ENCODE data around the gene GPR82.

Gene GPR82

DNA sequence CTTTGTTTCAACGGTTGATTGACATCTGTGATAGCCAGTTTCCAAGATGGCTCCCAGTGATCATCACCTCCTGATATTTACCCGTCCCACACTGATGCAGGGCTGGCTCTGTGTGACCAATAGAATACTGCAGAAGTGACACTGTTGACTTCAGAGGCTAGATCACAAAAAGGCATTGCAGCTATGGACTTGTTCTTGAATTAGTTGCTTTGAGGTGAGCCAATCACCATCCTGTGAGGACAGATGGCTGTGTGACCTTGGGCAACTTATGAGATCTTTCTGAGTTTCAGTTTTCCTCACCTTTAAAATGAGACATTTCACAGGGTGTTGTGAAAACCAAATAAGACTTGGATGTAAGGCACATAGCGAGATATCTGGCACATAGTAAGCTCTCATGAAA is 1.8 kb upstream of the GPR82 start:
- no peak for DNase-seq (ENCODE audit: low spot score)
- no peak overlapping the region for H3K9ac ChIP-seq (ENCODE audit: low read depth, low read length, poor library complexity)

DNA sequence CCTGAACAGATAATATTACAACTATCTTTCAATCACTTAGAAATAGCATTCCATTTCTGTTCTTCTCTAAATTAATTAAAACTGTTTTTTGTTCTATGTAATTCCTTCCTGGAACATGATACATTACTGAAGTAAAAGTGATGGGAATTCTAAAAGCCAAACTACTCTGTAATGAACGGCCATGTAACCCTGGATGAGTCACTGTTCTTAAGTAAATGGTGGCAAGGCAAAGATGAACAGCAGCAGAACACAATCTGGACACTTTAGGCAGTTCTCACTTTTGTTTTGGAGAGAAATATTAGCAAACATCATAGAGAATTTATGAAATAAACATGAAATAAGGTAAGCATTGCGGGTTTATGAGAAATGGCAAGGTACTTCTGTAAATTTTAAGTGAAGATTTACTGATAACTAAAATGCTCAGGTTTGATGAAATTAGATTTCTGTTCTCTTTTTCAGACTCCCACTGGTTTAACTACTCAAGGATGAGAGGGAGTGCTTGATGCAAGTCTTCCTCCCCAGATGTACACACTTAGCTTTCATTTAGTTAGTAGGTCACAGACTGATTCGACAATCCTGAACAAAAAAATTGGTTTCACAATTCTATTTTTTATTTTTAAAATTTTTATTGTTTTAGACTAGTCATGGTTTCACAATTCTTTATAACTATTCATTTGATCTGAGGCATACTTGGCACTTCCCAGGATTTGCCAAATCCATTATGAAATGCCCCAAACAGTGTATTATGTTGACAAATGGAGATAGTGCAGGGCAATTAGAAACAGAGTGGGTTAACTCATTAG is 964 bp upstream of the GPR82 start:
- Histone ChIP-seq H3K27me3 (ENCODE audit: control insufficient read depth in 3 of 3, insufficient read depth in 3 of 3, low read depth in 1 of 3, low read length in 3 of 3) (no peaks in the 10 kb centered on the region), H3K4ac (ENCODE audit: low read length) (no peak overlapping the region), H3K9me3 (replicated peaks in 1 of 2; ENCODE audit: control insufficient read depth in 2 of 2, insufficient read depth in 1 of 2, low read depth in 1 of 2, low read length in 2 of 2) (peaks cover 2 to 7% of the 10 kb centered on the region in 2 donors), H2BK15ac (ENCODE audit: low read length) (no peak overlapping the region), H3K18ac (ENCODE audit: low read length) (no peak overlapping the region), H2AK5ac (ENCODE audit: low read depth, low read length) (no peak overlapping the region), H3K23ac (ENCODE audit: low read depth, low read length, poor library complexity) (no peak overlapping the region), H2BK12ac (ENCODE audit: low read length) (no peak overlapping the region), H3K4me3 (ENCODE audit: low read length in 2 of 2) (no peak overlapping the region), H2BK5ac (ENCODE audit: low read length) (no peak overlapping the region), H3K14ac (ENCODE audit: low read length) (no peak overlapping the region), H3K4me2 (ENCODE audit: insufficient read depth, low read length, poor library complexity, severe bottlenecking) (no peak overlapping the region), H3K79me1 (ENCODE audit: low read depth, low read length) (no peaks in the 10 kb centered on the region), H4K8ac (ENCODE audit: low read depth, low read length) (no peak overlapping the region), H3K9ac (ENCODE audit: low read depth, low read length, poor library complexity) (no peak overlapping the region), H2AFZ (ENCODE audit: low read length) (no peak overlapping the region), H2BK120ac (ENCODE audit: low read depth, low read length) (no peak overlapping the region), H3K4me1 (ENCODE audit: control insufficient read depth in 2 of 2, insufficient read depth in 1 of 2, low read depth in 1 of 2, low read length in 2 of 2) (peaks cover under 1 to 8% of the 10 kb centered on the region in 2 donors), H4K91ac (ENCODE audit: low read depth, low read length, poor library complexity) (no peak overlapping the region), H3K27ac (replicated peaks; ENCODE audit: low read length) (no peak overlapping the region), H3K36me3 (replicated peaks in 1 of 2; ENCODE audit: control insufficient read depth in 2 of 2, insufficient read depth in 2 of 2, low read length in 2 of 2) (no peaks in the 10 kb centered on the region)
- no peak for DNase-seq (ENCODE audit: low spot score)
- no CpG with 5 or more reads among the region's 3 CpGs for WGBS, 2 donors (ENCODE audit: extremely low coverage in 2 of 2, insufficient read length in 2 of 2, insufficient replicate concordance in 1 of 2)

More for the DNA sequence above, 1.8 kb upstream of the GPR82 start:
- Histone ChIP-seq H3K14ac (ENCODE audit: low read length) (no peak overlapping the region), H3K79me1 (ENCODE audit: low read depth, low read length) (no peaks in the 10 kb centered on the region), H2BK15ac (ENCODE audit: low read length) (no peak overlapping the region), H2AK5ac (ENCODE audit: low read depth, low read length) (no peak overlapping the region), H3K4me1 (ENCODE audit: control insufficient read depth in 2 of 2, insufficient read depth in 1 of 2, low read depth in 1 of 2, low read length in 2 of 2) (peaks cover 3 to 8% of the 10 kb centered on the region in 2 donors), H2BK12ac (ENCODE audit: low read length) (no peak overlapping the region), H3K4ac (ENCODE audit: low read length) (no peak overlapping the region), H2AFZ (ENCODE audit: low read length) (no peak overlapping the region), H3K9me3 (replicated peaks in 1 of 2; ENCODE audit: control insufficient read depth in 2 of 2, insufficient read depth in 1 of 2, low read depth in 1 of 2, low read length in 2 of 2) (peaks cover 2 to 8% of the 10 kb centered on the region in 2 donors), H4K91ac (ENCODE audit: low read depth, low read length, poor library complexity) (no peak overlapping the region), H3K4me2 (ENCODE audit: insufficient read depth, low read length, poor library complexity, severe bottlenecking) (no peak overlapping the region), H2BK5ac (ENCODE audit: low read length) (no peak overlapping the region), H3K18ac (ENCODE audit: low read length) (no peak overlapping the region), H3K23ac (ENCODE audit: low read depth, low read length, poor library complexity) (no peak overlapping the region), H2BK120ac (ENCODE audit: low read depth, low read length) (no peak overlapping the region), H3K27me3 (ENCODE audit: control insufficient read depth in 3 of 3, insufficient read depth in 3 of 3, low read depth in 1 of 3, low read length in 3 of 3) (no peaks in the 10 kb centered on the region), H4K8ac (ENCODE audit: low read depth, low read length) (no peak overlapping the region), H3K36me3 (replicated peaks in 1 of 2; ENCODE audit: control insufficient read depth in 2 of 2, insufficient read depth in 2 of 2, low read length in 2 of 2) (no peaks in the 10 kb centered on the region), H3K4me3 (ENCODE audit: low read length in 2 of 2) (no peak overlapping the region), H3K27ac (replicated peaks; ENCODE audit: low read length) (no peak overlapping the region)
- no CpG with 5 or more reads among the region's 3 CpGs for WGBS, 2 donors (ENCODE audit: extremely low coverage in 2 of 2, insufficient read length in 2 of 2, insufficient replicate concordance in 1 of 2)

DNA sequence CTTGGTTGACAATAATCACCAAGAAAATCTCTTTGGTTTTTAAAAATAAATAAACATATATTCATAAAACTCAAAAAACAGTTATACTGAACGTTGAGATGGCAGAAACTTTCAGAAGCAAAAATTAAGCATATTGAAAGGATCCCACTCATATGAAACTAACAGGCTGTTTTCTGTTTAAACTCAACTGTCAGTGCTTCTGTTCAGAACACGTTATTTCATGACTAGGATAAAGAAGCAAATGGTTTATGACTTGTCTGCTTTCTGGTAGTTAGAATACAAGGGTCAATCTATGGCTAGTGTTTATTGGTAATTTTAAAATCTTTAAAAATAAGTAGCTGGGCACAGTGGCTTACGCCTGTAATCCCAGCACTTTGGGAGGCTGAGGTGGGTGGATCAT is 4.1 kb downstream of the GPR82 start:
- no peak overlapping the region for H2BK15ac ChIP-seq (ENCODE audit: low read length)
- H2BK120ac ChIP-seq (ENCODE audit: low read depth, low read length): no peak overlapping the region
- no CpG with 5 or more reads among the region's 3 CpGs for WGBS, 2 donors (ENCODE audit: extremely low coverage in 2 of 2, insufficient read length in 2 of 2, insufficient replicate concordance in 1 of 2)
- H3K27me3 ChIP-seq (ENCODE audit: control insufficient read depth in 3 of 3, insufficient read depth in 3 of 3, low read depth in 1 of 3, low read length in 3 of 3): no peaks in the 10 kb centered on the region
- DNase-seq (ENCODE audit: low spot score): no peak
- no peak overlapping the region for H3K4me3 ChIP-seq (ENCODE audit: low read length in 2 of 2)
- no peak overlapping the region for H3K4ac ChIP-seq (ENCODE audit: low read length)
- H3K18ac ChIP-seq (ENCODE audit: low read length): no peak overlapping the region
- no peaks in the 10 kb centered on the region for H3K9me3 ChIP-seq (replicated peaks in 1 of 2; ENCODE audit: control insufficient read depth in 2 of 2, insufficient read depth in 1 of 2, low read depth in 1 of 2, low read length in 2 of 2)
- no peak overlapping the region for H3K4me2 ChIP-seq (ENCODE audit: insufficient read depth, low read length, poor library complexity, severe bottlenecking)
- H4K91ac ChIP-seq (ENCODE audit: low read depth, low read length, poor library complexity): no peak overlapping the region
- H3K79me1 ChIP-seq (ENCODE audit: low read depth, low read length): no peaks in the 10 kb centered on the region
- no peaks in the 10 kb centered on the region for H3K36me3 ChIP-seq (replicated peaks in 1 of 2; ENCODE audit: control insufficient read depth in 2 of 2, insufficient read depth in 2 of 2, low read length in 2 of 2)
- no peak overlapping the region for H2BK5ac ChIP-seq (ENCODE audit: low read length)
- H4K8ac ChIP-seq (ENCODE audit: low read depth, low read length): no peak overlapping the region
- no peaks in the 10 kb centered on the region for H3K4me1 ChIP-seq (ENCODE audit: control insufficient read depth in 2 of 2, insufficient read depth in 1 of 2, low read depth in 1 of 2, low read length in 2 of 2)
- H2BK12ac ChIP-seq (ENCODE audit: low read length): no peak overlapping the region
- H3K14ac ChIP-seq (ENCODE audit: low read length): no peak overlapping the region
- no peak overlapping the region for H3K9ac ChIP-seq (ENCODE audit: low read depth, low read length, poor library complexity)
- H2AK5ac ChIP-seq (ENCODE audit: low read depth, low read length): no peak overlapping the region
- H3K27ac ChIP-seq (replicated peaks; ENCODE audit: low read length): no peak overlapping the region
- no peak overlapping the region for H3K23ac ChIP-seq (ENCODE audit: low read depth, low read length, poor library complexity)
- H2AFZ ChIP-seq (ENCODE audit: low read length): no peak overlapping the region

DNA sequence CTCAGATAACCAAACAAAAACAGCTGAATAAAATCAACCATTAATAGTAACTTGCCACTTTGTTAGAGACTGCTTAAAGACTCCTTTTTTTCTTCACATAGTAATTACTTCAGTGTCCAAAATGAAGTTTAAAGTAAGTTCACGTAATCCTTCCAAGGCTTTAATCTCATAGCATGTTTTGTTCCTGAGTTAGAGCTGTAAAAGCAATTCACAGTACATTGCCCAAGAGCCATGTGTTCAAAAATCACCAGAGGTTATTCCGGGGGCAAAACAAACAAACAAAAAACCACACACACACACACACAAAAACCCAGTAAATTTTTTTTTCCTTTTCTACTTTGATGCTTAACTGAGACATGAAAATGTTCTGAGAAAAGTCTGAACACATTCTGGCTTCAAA is 6.1 kb downstream of the GPR82 start:
- H4K91ac ChIP-seq (ENCODE audit: low read depth, low read length, poor library complexity): no peak overlapping the region
- no peak overlapping the region for H3K4me3 ChIP-seq (ENCODE audit: low read length in 2 of 2)
- H3K4me1 ChIP-seq (ENCODE audit: control insufficient read depth in 2 of 2, insufficient read depth in 1 of 2, low read depth in 1 of 2, low read length in 2 of 2): no peaks in the 10 kb centered on the region
- H3K79me1 ChIP-seq (ENCODE audit: low read depth, low read length): no peaks in the 10 kb centered on the region
- no peaks in the 10 kb centered on the region for H3K9me3 ChIP-seq (replicated peaks in 1 of 2; ENCODE audit: control insufficient read depth in 2 of 2, insufficient read depth in 1 of 2, low read depth in 1 of 2, low read length in 2 of 2)
- no peaks in the 10 kb centered on the region for H3K36me3 ChIP-seq (replicated peaks in 1 of 2; ENCODE audit: control insufficient read depth in 2 of 2, insufficient read depth in 2 of 2, low read length in 2 of 2)
- no peak overlapping the region for H3K27ac ChIP-seq (replicated peaks; ENCODE audit: low read length)
- no peak overlapping the region for H4K8ac ChIP-seq (ENCODE audit: low read depth, low read length)
- no CpG with 5 or more reads among the region's 2 CpGs for WGBS, 2 donors (ENCODE audit: extremely low coverage in 2 of 2, insufficient read length in 2 of 2, insufficient replicate concordance in 1 of 2)
- no peak overlapping the region for H3K18ac ChIP-seq (ENCODE audit: low read length)
- no peak overlapping the region for H2BK120ac ChIP-seq (ENCODE audit: low read depth, low read length)
- DNase-seq (ENCODE audit: low spot score): no peak
- H3K14ac ChIP-seq (ENCODE audit: low read length): no peak overlapping the region
- H2BK15ac ChIP-seq (ENCODE audit: low read length): no peak overlapping the region
- no peak overlapping the region for H2BK5ac ChIP-seq (ENCODE audit: low read length)
- H3K4me2 ChIP-seq (ENCODE audit: insufficient read depth, low read length, poor library complexity, severe bottlenecking): no peak overlapping the region
- H3K23ac ChIP-seq (ENCODE audit: low read depth, low read length, poor library complexity): no peak overlapping the region
- H2AK5ac ChIP-seq (ENCODE audit: low read depth, low read length): no peak overlapping the region
- no peaks in the 10 kb centered on the region for H3K27me3 ChIP-seq (ENCODE audit: control insufficient read depth in 3 of 3, insufficient read depth in 3 of 3, low read depth in 1 of 3, low read length in 3 of 3)
- H3K4ac ChIP-seq (ENCODE audit: low read length): no peak overlapping the region
- no peak overlapping the region for H2BK12ac ChIP-seq (ENCODE audit: low read length)
- no peak overlapping the region for H2AFZ ChIP-seq (ENCODE audit: low read length)
- no peak overlapping the region for H3K9ac ChIP-seq (ENCODE audit: low read depth, low read length, poor library complexity)

Data from neuronal stem cell (in vitro differentiated cells).